GM19328 (cell line): ENCODE data around the gene NETO1.

ENCODE experiments used
- ATAC-seq: cut with Tn5 transposase; IDR thresholded peaks from one replicate; pipeline ENCODE4 v1.9.1; 2021; ENCODE audit warnings: mild to moderate bottlenecking, moderate library complexity; ENCODE audit not compliant: unreplicated experiment

NETO1 gene

GRCh38 chr18:72846736-72847533 is 20.9 kb downstream of the NETO1 start:
- ATAC-seq: no peak

GRCh38 chr18:72843743-72844142 is 24.0 kb downstream of the NETO1 start:
- ATAC-seq: no peak

DNA sequence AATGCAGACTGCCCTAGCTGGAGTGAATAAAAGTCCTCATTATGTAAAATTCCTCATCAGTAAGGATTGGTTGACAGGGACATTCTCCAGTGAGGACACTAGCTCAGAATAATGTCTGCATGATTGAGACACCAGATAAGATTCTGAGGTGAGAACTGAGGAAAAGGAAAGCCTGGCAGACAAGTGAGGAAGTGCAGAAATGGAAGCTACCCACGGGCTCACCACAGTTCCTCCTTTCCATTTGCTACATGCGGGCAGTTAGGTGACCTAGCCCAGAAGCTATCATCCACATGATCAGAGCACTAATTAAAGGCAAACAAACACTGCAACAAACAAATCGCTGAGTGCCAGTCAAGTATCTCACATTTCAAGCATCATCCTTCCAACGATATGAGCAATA is 27.7 kb downstream of the NETO1 start:
- ATAC-seq: no peak

GRCh38 chr18:72834731-72835130 is 33.1 kb downstream of the NETO1 start:
- no peak for ATAC-seq

- no peak for ATAC-seq
Observed at GRCh38 chr18:72833471-72833870, 34.3 kb downstream of the NETO1 start.

DNA sequence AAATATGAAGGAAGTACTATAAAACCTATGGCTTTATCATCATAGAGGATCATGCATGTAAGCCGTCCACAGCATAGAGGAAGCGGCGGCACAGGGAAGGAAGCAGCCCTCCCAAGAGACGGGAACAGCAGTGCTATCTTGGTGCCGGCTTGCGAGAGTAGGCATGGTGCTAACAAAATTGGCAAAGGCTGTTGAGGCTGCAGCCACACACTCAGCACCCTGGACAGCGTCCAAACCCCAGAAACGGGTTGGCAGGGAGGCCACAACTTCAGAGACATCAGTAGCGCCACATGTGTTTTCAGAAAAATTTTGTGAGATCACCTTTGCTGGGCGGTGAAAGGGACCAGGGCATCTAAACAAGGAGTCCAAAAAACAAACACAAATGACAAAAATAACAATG is 37.7 kb downstream of the NETO1 start:
- no peak for ATAC-seq

- ATAC-seq: no peak
Observed at GRCh38 chr18:72828601-72829000, 39.2 kb downstream of the NETO1 start.

DNA sequence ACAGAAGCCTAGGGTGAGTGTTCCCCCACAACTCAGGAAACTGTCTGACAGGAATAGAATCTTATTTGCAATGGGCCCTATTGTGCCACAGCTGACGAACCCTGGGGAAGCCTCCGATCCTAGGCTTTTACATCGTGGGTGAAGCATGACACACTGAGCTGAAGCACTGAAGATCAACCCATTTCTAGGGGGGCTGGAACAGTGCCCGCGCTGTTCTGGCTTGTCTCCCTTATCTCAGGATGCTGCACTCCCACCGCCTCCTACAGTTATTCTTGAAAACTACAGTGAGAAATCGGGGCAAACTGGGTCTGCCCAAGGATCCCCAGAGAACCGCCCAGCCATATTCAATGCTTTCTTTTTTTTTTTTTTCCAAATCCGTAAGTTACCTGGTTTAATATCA is 41.1 kb downstream of the NETO1 start:
- no peak for ATAC-seq

- no peak for ATAC-seq
Observed at GRCh38 chr18:72823345-72823744, 44.4 kb downstream of the NETO1 start.

- ATAC-seq: no peak
Observed at GRCh38 chr18:72822202-72822601, 45.6 kb downstream of the NETO1 start.

GRCh38 chr18:72820571-72820970 is 47.2 kb downstream of the NETO1 start:
- ATAC-seq: no peak

GRCh38 chr18:72819050-72819449 is 48.7 kb downstream of the NETO1 start:
- no peak for ATAC-seq

GRCh38 chr18:72811047-72811446 is 56.7 kb downstream of the NETO1 start:
- no peak for ATAC-seq

DNA sequence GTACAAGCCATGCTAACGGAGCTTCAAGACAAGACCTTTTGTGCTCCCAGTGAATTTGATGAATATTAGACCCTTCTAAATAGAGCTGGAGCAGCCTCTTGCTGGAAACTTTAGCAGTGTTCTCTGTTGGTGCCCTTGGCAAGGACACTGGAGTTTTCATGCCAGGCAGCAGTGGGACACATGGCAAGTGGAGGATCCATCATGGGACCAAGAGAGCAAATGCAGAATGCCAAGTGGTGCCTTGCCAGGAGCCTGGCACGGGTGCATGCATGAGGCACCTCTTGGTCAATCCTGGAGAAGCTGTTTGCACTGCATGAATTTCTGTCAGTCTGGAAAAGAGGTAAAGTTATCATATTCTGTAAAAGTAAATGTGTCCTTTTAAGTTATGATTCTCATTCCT is 59.1 kb downstream of the NETO1 start:
- no peak for ATAC-seq

DNA sequence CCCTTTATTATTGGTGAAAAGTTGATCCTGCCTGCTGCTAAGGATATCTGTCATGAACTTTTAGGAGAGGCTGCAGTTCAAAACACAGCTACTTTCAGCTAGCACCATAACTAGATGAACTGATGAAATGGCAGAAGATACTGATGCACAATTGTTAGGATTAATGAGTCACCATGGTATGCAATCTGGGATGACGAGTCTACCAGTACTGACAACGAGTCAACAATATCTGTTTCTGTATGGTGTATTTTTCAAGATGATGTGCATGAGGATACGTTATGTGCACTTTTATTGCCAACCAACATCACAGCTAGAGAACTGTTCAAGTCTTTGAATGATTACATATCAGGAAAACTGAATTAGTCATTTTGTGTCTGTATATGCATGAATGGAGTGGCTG is 68.7 kb downstream of the NETO1 start:
- no peak for ATAC-seq

- no peak for ATAC-seq
Observed at GRCh38 chr18:72783530-72783929, 84.3 kb downstream of the NETO1 start.

DNA sequence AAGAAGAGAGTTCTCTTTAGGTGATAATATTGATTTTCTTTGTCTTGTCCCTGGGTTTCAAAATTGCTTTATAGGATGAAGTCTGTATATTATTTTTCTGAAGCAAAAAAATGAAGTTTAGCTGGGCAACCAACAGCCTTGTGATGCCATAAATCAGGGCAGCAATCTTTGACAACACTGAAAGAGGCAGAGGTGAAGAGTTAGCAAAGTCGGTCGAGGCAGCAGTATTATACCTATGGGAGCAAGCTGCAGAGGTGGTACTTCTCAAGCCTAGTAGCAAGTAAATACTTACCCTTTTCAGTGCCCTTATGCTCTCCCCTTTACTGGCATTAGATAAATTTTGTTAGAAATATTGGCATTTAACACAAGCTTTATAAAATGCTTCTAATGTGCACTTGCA is 92.9 kb downstream of the NETO1 start:
- ATAC-seq: no peak

GRCh38 chr18:72772916-72773315 is 94.9 kb downstream of the NETO1 start:
- ATAC-seq: no peak

- no peak for ATAC-seq
Observed at GRCh38 chr18:72768681-72769229, 99.0 kb downstream of the NETO1 start.

DNA sequence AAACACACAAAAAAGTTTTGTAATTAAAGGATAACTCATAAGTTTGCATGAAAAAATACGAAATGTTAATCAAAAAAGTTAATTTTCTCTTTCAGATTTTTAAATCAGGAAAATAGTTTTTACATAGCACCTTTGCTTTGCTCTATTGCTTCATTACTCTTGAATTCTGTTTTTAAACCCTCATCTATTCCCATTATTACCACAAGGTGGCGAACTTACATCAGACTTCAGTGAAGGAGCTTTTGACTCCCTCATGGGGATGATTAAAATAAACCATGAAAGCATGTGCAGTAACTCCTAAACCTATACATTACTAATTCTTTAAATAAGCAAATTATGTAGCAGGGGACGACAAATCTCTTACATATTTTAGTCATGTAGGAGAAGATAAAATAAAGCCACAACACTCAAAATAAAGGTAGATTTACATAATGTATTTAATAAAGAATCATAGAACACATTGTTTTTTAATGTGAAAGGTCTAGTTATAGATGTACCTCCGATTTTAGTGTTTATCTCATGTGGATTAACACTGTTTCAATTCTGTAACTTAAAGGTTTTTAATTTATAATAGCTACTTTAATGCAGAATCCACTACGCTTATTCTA is 105.2 kb downstream of the NETO1 start:
- peak; percentile 73 for ATAC-seq

- ATAC-seq: no peak
Observed at GRCh38 chr18:72752220-72752619, 115.6 kb downstream of the NETO1 start.

DNA sequence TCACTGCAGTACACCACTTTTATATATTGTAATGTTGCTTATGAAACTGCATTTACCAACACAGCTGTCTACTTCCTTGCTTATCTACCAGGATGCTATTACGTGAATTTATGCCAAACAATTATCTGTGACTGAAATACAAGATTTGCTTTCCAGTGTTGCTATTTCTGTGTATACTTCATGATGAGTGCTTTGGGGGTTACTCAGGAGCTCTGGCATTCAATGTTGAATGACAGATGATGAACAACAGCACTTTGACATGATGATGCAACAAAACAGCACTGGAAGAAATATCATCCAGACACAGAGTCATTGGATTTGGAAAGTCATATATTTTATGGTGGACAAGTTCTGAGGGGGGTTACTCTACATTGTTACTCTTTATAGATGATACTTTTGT is 125.8 kb downstream of the NETO1 start:
- no peak for ATAC-seq
